ENCODE data around the gene SLCO3A1.

The SLCO3A1 gene

DNA sequence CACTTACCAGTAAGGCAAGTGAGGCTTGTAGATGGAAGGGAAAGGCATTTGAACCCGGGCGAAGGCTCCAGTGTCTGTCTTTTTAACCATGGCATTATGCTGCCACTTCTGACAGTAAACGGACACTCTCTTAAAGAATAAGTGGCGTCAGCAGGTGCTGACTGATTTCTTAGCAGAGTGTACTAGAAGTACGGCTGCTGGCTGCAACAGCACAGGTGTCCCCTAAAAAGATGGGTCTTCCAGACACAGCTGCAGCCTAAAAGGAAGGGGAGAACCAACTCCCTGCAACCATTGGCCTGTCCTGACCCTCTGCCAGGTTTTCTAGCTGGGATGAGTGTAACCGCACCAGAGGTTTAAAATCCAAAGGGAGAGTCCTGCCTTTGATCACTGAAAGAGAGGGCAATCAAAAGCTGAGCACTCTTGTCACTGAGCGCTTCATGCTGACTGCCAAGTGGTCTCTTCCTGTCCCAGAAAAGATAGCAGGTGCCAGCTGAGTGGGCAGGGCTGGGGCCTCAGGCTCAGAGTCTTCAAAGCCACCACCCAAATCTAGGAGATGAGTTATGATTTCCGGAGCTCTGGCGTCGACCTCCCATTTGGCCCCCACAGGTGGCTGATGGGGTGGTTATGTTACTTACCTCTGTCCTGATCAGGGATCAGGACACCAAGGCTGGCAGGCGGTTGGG lies 255.8 kb downstream of the SLCO3A1 start:
- Histone ChIP-seq H3K27me3 (ENCODE audit: insufficient read depth, low read depth, severe bottlenecking) (peaks cover 14% of the 10 kb centered on the region), H3K36me3 (no peaks in the 10 kb centered on the region), H3K4me3 (ENCODE audit: low read depth, low read length) (no peak overlapping the region), H3K9me3 (ENCODE audit: severe bottlenecking) (no peaks in the 10 kb centered on the region), H3K27ac (no peak overlapping the region)
- no peak for TF ChIP-seq CTCF (IDR thresholded peaks at IDR 0.05; ENCODE audit: low read depth, low read length)
- DNase-seq: no peak

DNA sequence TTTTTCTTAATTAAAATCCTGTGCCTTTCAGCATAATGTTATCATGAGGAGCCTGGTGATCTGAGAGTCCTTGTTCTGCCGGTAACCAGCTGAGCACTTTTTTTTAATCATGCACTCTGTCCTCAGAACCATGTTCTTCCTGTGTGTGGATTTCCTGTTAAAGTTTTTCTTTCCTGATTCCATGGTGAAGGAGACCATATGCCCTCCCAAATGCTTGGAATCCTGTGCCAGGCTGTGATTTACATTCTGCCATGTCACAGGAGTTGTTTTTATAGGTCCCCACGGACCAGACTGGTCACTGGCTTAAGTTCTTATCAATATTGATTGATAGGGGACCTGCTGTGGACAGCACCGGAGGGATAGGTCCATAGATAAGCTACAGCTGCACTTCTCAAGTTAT lies 257.8 kb downstream of the SLCO3A1 start:
- Histone ChIP-seq H3K36me3 (no peaks in the 10 kb centered on the region), H3K27ac (no peak overlapping the region), H3K4me3 (ENCODE audit: low read depth, low read length) (no peak overlapping the region), H3K27me3 (ENCODE audit: insufficient read depth, low read depth, severe bottlenecking) (peaks cover 22% of the 10 kb centered on the region), H3K9me3 (ENCODE audit: severe bottlenecking) (no peaks in the 10 kb centered on the region)
- no peak for TF ChIP-seq CTCF (IDR thresholded peaks at IDR 0.05; ENCODE audit: low read depth, low read length)
- no peak for DNase-seq

GRCh38 chr15:92111751-92112150 lies 258.2 kb downstream of the SLCO3A1 start:
- Histone ChIP-seq H3K4me3 (ENCODE audit: low read depth, low read length) (no peak overlapping the region), H3K27ac (no peak overlapping the region), H3K36me3 (no peaks in the 10 kb centered on the region), H3K27me3 (ENCODE audit: insufficient read depth, low read depth, severe bottlenecking) (peaks cover 23% of the 10 kb centered on the region), H3K9me3 (ENCODE audit: severe bottlenecking) (no peaks in the 10 kb centered on the region)
- no peak for DNase-seq
- TF ChIP-seq CTCF (IDR thresholded peaks at IDR 0.05; ENCODE audit: low read depth, low read length): no peak

- no peak for TF ChIP-seq CTCF (IDR thresholded peaks at IDR 0.05; ENCODE audit: low read depth, low read length)
- peaks cover 26% of the 10 kb centered on the region for H3K27me3 ChIP-seq (ENCODE audit: insufficient read depth, low read depth, severe bottlenecking)
- no peak overlapping the region for H3K27ac ChIP-seq
- no peaks in the 10 kb centered on the region for H3K36me3 ChIP-seq
- H3K4me3 ChIP-seq (ENCODE audit: low read depth, low read length): no peak overlapping the region
- no peak for DNase-seq
- no peaks in the 10 kb centered on the region for H3K9me3 ChIP-seq (ENCODE audit: severe bottlenecking)
Observed at GRCh38 chr15:92112180-92112579, 258.7 kb downstream of the SLCO3A1 start.

- Histone ChIP-seq H3K27ac (no peak overlapping the region), H3K9me3 (ENCODE audit: severe bottlenecking) (no peaks in the 10 kb centered on the region)
- TF ChIP-seq CTCF (IDR thresholded peaks at IDR 0.05; ENCODE audit: low read depth, low read length): no peak
Observed at GRCh38 chr15:92112711-92113110, 259.2 kb downstream of the SLCO3A1 start.

DNA sequence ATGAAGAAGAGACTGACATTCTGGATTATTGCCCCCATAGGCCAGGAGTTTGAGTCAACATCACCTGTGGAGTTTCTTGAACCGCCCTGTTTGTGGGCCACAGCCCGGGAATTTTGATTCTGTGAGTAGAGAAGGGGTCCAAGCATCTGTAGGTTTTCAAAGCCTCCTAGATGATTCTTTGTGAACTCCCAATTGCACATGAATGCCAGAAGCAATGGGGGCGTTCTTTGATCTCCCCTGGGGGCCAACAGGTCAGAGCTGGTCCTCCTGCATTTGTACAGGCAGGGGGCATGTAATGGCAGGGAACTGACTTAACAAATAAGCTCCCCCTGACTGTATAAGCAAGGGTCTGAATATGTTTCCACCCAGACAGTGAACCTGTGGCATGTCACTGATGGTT lies 260.3 kb downstream of the SLCO3A1 start:
- Histone ChIP-seq H3K9me3 (ENCODE audit: severe bottlenecking) (no peaks in the 10 kb centered on the region), H3K27ac (no peak overlapping the region), H3K4me3 (ENCODE audit: low read depth, low read length) (no peak overlapping the region), H3K27me3 (ENCODE audit: insufficient read depth, low read depth, severe bottlenecking) (peaks cover 37% of the 10 kb centered on the region), H3K36me3 (no peaks in the 10 kb centered on the region)
- TF ChIP-seq CTCF (IDR thresholded peaks at IDR 0.05; ENCODE audit: low read depth, low read length): no peak
- DNase-seq: no peak

More at GRCh38 chr15:92112711-92113110, 259.2 kb downstream of the SLCO3A1 start:
- Histone ChIP-seq H3K27me3 (ENCODE audit: insufficient read depth, low read depth, severe bottlenecking) (peaks cover 31% of the 10 kb centered on the region), H3K36me3 (no peaks in the 10 kb centered on the region), H3K4me3 (ENCODE audit: low read depth, low read length) (no peak overlapping the region)
- no peak for DNase-seq

All from WERI-Rb-1 (cell line).